ENCODE data around the gene SLC41A1.

SLC41A1 gene

DNA sequence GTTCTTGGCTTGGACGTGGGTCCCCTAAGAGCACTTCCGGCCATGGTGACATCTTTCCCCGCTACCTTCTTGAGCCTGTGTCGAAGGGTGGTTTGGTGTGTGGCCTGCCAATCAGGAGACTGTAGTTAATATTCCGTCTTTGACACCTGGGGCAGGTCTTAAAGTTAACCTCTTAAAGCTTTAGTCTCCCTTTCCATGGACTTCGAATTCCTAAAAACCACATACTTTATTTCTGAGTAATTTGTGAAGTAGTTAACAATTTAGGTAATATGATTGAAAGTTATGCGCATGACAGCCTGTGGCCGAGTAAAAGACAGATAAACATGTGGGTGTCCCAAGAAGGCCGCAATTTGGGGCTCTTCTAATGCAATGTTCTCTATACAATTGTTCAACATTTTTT is 27.6 kb downstream of the SLC41A1 start:
- no peak for DNase-seq

DNA sequence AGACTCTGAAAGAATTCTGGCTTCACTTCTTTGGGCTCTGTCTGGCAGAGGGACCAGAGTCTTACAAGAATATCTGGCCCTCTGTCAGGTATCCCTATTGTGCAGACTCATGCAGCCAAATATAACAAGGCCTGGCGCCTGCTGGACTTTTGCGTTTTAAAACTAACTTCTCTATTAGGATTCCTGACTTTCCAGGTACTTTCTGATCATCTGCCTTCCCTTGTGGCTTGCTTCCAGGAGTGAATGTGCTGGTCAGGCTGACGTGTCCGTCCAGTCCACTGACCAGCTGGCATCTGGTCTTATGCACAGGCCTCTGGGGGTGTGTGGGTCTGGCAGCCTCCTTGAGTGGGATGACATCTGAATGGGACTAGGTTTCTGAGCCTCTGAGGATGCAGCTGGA is 29.1 kb downstream of the SLC41A1 start:
- no peak for DNase-seq

DNA sequence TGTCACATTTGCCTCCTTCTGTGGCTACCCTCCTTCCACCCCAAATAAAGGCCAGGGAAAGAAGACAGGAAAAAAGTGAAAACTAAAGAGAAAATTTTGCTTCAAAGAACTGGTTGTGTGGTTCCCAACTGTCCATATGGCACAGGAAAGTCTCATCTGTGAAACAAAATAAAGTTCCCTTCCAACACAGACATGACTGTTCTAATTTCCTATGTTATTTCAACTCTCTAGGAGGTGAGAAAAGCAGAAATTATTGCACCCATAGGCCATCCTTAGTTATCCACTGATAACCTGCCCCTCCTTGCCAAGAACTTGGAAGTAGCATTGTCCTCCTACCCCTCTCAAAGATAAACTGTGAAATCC is 29.6 kb downstream of the SLC41A1 start:
- DNase-seq: no peak

DNA sequence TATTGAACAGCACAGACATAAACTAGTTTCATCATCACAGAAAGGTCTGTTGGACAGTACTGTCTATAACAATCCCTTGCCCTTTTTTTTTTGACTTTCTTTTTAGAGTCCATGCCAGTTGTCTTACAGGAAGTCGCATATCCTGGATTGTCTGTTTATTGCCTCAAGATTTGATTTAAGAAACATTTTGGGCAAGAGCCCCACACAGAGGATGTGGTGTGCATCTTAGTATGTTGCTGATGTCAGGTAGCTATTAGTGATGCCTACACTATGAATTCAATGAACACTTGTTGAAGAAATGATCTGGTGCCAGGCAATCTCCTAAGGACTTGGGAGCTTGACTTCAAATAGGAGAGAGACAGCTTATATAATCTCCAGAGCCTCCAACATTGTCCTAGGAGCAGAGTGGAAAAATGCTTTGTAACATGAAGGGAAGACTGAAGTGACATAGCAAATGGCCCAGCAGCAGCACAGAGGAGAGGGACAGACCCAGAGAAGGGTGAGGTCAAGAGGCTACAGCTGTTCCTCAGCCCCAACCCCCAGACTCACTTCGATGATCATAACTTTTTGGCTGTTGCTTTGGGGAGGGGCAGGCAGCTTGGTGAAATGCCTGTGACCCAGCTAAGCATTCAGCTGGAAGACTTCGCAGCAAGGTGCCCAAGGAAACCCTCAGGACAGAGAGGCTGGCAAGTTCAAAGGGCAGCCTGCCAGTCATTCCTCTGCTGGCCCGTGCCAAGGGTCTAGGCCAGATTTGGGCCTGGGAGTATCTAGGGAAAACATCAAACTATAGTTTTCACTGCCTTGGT is 30.2 kb downstream of the SLC41A1 start:
- no peak for DNase-seq

DNA sequence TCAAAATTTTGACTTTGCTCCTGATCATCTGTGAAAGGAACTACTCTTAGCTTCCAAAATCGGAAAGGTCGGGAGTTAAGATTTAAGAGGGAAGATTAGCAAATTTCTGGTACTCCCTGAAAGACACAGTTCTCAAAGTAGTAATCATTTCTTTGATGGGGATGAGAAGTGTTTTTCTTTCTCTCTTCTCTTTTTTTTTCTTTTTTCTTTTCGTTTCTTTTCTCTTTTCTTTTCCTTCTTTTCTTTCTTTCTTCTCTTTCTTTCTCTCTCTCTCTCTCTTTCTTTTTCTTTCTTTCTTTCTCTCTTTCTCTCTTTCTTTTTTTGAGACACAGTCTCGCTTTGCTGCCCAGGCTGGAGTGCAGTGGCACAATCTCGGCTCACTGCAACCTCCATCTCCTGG is 32.7 kb downstream of the SLC41A1 start:
- DNase-seq: no peak

DNA sequence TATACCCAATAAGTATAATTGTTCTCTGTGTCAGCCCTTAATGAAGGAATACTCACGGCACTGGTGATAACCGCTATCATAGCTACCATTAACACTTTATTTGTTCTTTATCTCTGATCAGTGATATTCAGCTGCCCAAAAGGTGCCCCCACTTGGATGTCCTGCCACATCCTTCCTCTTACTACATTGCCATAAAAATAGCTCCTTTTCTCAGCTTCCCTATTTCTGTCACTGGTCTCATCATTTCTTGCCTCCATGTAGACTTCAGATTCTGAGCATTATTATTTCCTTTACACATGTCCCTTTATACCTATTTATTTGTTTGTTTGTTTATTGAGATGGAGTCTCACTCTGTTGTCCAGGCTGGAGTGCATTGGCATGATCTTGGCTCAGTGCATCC is 35.0 kb downstream of the SLC41A1 start:
- DNase-seq: no peak

DNA sequence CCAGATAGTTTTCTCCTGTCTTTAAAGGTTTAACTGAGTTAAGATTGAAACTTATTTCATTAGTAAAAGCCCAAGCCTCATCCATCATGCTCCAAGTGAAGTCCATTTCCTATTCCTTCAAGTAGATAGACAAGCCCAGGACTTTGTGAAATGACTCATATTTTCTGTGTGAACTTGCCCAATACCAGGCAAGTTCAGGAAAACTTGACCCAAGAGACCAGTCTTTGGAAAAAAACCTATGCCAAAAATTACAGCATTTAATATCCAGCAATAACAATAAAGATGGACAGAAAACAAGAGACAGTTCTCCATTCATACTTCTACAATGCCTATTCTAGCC is 37.3 kb downstream of the SLC41A1 start:
- no peak for DNase-seq

DNA sequence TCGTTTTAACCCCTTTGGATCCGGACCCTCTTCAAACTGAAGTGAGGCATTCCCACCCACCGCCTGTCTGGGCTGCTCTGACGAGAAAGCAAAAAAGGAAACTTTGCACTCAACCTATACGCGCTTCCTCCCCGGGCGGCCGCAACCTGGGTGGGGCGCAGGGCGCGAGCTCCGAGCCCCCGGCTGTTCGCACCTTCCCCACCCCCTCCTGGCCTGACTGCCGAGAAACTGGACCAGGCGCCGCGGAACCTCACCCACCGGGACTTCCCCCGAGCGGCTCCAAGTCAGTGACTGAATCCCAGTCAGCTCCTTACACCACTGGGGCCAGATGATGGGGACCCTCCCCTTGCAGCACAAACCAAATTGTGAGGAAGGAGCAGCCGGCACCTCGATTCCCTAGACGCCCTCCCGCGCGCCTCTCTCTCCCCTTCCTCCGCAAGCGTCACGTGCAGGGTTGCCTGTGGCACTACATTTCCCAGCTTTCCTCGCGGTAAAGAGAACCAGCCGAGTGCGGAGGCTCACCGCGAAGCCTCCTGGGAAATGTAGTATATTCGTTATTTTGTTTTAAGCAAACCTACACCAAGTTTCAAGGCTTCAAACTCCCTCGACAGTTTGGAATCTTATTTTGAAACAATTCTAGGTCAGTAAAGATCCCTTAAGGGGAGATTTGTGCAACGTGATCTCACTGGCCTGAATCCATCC is 37.8 kb downstream of the SLC41A1 start, which contains the start of gene RAB29:
TSS of gene RAB29 (minus strand) at position 468 of the 702 bp plus-strand sequence. CDS start 526 bp downstream, outside the sequence.
- DNase-seq: peak; percentile 81

DNA sequence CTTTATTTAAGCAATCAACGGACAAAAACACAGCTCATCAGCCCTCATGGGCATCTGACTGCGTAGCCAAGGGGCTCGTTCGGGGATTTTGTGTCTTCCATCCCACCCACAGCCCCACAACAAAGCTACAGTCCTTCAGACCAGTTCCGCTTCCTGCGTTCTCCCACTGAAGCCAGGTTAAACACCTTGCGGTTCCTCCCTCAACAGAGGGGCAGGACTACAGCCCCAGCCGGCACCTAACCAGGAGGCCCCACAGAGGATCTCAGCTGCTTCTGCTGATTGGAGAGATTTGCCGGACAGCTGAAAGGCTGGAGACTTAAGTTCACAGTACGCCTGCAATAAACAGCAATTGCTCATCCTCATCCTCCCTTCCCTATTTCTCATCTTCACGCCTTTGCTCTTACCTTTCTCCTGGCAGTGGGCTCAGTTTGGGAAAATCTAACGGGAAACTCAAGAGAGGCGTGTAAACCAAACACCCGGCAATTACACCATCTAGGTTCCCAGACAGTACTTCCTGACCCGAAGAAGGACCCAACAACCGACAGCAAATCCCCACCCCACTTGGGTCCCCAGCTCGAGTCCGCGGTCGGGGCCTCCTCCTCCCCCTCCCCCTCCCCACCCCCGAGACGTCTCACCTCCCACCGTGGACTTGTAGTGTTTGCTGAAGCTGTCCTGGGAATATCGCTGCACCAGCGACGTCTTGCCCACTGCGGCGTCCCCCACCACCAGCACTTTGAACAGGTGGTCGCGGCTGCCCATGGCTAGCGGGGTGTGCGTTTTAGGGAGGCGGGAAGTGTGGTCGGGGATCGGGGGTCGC is 38.6 kb downstream of the SLC41A1 start:
- DNase-seq: peak; percentile 80

DNA sequence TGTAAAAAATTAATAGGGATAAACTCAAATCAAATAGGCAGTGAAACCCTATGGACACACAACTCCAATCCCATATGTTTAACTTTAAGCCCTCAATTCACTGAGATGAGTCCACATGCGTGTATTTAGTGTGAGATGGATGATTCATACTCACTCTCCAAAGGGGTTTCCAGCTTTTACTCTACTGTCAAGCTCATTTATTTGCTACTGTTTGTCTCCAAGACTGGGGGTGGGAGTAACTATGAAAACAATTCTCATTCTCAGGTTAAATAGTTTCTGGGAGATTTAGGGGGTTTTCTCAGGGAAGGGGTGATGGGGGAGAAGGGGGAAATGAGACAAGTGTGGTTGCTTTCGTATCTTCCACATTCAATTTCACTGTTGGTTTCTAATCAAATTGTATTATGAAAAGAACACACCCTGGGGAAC is 40.4 kb downstream of the SLC41A1 start:
- DNase-seq: no peak

DNA sequence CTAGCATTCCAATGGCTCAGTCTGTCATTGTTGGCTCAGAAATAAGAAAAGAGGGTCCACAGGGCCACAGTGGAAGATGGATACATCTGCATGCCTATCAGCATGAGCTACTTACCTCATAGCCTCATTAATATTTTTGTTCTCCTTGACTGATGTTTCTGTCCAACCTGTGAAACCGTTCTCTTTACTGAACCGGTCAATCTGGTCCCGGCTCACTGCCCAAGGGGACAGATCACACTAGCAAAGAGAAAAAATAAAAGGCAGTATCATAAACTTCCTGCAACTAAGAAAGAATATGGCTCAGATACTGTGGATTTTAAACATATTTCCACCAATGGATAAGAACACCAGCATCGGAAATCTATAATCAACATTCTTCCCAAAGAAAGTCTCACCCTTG is 42.4 kb downstream of the SLC41A1 start:
- no peak for DNase-seq

DNA sequence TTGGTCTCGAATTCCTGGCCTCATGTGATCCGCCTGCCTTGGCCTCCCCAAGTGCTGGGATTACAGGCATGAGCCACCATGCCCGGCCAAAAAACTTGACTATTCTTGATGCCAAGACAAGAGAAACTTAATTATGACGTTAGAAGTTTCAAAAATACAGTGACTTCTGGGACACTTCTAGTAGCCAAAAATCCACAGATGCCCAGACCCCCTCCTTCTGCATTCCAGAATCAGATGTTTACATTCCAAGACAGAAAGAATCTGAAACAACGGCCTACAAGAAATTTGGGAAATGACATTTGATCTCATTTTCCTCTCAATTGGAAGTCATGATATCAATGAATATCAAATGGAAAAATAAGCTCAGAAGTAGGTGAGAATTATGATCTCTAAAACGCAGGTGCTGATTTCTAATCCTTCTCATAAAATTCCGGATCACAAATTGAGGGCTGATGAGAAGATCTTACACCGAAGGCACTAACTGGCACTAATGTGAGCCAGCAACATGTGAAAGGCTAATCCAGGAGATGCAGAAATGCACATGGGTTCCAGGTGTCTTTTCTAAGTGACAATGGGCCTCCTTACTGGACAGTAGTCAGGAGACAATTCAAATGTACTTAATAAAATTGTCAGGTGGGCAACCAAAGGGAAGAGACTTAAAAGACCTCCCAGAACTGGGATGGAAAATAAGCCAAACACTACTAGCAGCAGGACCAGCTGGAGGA is 43.2 kb downstream of the SLC41A1 start:
- DNase-seq: no peak

DNA sequence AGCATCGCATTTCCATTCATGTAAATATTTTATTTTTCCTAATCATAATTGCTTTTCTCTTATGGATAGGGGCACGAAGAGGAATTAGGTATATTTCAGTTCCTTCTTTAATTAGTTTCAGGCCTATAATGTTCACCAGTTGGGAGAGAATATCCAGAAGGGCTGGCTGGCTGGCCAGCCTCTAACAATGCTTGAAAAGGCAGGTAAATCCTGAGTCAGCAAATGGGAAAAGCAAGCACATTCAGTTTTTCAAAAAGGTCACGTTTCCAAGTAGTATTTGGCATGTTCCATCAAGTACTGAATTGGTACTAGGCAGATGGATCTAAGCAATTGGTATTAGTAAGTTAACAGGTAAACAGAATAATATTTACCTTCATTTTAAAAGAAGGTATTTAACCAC is 45.8 kb downstream of the SLC41A1 start:
- no peak for DNase-seq

DNA sequence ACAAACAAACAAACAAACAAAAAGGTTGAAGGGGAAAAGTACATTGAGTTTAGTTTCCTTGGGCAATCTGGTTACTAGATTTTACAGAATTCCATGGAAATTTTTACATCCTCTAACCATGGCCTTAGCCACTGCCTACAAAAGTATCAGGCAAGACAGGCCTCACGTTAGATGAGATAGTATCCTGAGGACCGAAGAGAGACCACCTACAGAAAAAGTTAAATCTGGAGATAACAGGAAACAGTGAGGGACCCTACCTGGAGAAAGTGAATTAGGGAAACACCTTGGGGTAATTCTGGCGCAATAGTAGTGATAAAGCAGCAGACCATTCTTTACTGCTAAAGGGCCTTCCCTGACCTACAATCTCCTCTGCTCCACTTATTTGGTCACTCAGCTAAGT is 46.4 kb downstream of the SLC41A1 start:
- no peak for DNase-seq

DNA sequence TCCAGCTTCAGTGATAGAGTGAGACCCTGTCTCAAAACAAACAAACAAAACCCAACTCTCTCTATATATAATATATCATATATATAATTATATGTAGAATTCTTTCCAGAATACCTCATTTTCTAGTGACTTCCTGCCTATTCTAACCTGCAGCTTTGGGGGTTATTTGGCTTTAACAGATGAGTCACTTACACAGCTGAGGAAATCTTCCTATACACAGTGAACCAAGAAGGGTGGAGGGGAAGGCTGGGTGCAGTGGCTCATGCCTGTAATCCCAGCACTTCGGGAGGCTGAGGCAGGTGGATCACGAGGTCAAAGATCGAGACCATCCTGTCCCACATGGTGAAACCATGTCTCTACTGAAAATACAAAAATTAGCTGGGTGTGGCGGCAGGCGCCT is 47.0 kb downstream of the SLC41A1 start:
- DNase-seq: no peak

DNA sequence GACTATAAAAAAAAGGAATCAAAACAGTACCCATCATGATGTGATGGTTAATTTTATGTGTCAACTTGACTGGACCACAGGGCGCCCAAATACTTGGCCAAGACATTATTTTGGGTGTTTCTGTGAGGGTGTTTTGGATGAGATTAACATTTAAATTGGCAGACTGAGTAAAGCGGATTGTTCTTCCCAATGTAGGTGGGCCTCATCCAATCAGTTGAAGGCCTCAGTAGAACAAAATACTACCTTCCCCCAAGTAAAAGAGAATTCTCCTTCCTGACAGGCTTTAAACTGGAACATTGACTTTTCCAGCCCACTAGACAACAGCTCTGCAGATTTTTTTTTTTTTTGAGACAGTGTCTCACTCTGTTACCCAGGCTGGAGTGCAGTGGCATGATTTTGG is 48.4 kb downstream of the SLC41A1 start:
- no peak for DNase-seq

DNA sequence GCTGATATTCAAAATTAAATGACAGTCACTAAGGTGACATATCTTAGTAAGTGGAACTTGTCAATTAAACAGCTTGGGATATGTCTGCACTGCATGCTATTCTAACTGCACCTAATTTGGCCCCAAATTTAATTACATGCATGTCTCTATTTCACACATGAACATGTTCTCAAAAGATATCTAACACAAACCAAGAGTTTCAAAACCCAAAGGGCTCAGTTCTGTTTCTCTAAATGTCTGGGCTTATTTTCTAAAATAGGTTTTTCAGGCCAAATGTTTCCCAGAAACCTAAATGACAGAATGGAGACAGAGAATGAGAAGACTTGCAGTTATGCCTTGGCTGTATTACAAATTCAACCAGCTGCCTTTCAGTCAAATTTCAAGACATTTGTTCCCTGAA is 49.0 kb downstream of the SLC41A1 start:
- DNase-seq: no peak

DNA sequence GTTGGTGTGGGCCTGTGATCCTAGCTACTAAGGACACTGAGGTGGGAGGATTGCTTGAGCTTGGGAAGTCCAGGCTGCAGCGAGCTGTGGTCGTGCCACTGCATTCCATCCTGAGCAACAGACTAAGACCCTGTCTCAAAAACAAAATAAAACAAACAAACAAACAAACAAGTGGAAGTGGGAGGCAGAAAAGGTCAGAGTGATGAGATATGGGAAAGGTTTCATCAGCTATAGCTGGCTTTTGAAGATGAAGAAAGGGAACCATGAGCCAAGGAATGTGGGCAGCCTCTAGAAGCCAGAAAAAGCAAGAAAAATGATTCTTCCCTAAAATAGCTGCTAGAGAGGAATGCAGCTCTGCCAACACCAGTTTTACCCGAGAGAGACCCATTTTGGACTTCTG is 52.4 kb downstream of the SLC41A1 start:
- DNase-seq: no peak

DNA sequence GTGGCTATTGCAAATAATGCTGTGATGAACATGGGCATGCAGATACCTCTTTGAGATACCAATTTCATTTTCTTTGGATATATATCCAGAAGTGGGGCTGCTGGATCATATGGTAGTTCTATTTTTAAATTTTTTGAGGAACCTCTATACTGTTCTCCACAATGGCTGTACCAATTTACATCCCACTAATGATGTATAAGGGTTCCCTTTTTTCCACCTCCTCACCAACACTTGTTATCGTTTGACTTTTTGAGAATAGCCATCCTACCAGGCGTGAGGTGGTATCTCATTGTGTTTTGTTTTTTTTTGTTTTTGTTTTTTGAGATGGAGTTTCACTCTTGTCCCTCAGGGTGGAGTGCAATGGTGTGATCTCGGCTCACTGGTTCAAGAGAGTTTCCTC is 56.4 kb downstream of the SLC41A1 start:
- no peak for DNase-seq

DNA sequence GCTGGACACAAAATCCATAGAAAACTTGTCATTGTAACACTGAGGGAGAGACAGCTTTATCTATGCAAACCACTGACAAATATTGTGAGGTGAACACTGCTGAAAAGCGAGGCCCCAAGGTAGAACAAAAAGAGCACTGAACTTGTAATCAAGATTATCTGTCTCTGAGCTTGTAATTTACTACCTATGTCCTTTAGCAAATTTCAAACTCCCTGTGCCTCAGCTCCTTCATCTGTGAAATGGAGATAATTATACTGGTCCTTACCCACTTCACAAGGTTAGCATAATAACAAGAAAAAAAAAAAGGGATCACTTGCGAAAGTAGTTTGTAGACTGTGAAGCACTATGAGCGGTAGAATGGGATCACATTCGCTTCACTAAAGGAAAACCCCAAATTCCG is 58.1 kb downstream of the SLC41A1 start:
- DNase-seq: no peak

DNA sequence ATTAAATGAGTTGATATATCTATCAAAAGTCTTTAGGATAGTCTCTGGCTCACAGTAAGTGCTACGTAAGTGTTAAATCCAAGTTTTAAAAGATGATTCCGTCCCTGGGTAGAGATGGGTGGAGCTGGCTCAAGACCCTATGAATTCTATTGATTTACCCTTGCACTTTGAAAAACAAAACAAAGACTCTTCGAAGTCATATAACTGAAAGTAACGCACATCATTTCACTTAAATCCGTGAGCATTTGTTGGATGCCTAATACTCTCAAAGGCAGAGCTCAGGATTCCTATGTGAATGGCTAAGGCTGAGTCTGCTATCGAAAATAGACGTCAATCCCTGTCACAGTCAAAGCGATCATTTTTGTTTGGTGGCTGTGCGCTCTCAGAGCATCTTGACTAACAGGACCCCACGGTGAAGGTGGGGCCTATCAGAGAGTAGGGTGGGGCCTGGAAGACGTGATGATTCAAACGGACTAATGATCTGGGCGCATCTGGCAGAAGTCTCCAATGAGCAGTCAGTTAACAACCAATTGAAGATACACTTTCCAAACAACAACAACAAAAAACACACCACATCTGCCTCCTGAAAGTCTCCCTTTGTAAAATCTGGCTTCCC is 61.9 kb downstream of the SLC41A1 start:
- no peak for DNase-seq
